Epithelial cell of alveolus of lung (primary cell): Measurements from ENCODE around the gene PRR15. TPM values are rescaled to one million over a fixed set of nuclear protein-coding genes. Genes with fewer than 3 reads are reported as not detected.

Experiments
- total RNA-seq: library from RNA; depleted of rRNA; stranded (reverse); fragments of >200 nt; gene quantifications from 2 replicates; pipeline ENCODE4 v1.2.1, GENCODE V29; 2015

Gene PRR15
- 0.16 and 4.5 TPM in 2 replicates for total RNA-seq

DNA sequence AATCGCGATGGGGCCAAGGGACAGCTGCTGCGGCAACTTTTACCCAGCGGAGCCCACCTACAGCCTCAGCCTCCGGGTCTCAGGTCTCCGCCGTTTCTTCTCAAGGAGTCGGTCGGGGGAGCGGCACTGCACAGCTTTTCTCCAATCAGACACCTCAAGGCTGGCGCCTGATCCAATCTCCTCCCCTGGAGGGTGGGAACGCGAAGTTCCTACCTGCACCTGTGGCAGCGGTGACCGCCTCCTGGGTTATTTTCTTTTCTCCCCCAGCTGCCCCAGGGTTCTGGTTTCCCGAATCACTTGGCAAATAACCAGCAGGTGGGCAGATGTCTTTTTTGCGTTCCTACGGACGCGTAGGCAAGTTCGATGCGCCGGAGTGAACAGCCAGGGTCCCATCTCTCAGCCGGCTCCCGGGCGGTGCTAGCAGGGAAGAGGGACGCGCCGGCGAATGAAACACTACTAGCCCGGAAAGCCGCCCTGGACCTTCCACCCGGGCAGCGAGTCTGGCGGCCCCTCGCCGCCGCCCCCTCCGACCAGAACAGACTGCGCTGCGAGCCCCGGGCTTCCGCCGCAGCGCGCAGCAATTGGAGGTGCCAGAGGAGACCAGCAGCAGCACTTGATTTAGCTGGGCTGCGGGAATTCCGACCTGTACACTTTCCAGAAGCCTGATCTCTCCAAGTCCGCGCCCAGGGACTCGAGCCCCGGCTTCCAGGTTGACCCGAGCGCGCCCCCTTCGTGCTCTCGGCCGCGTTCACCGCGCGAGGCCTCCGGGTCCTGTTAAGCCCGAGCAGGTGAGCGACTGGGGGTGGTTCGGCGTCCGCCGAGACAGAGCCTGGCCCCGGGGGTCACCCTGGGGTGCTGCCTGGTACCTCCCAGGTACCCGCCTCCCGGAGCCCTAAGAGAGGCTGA, at the start of gene PRR15:
TSS of gene PRR15 (plus strand) at position 246 of the 906 bp plus-strand sequence. CDS start 2,495 bp downstream, outside the sequence.

Other genes starting within 250 kb of the PRR15 start
- gene WIPF3, start 242.7 kb downstream of the PRR15 start, total RNA-seq = not detected in 2 replicates